HG03280 (cell line): Measurements from ENCODE around the gene TFAP2A.

Experiments
- ATAC-seq: cut with Tn5 transposase; IDR thresholded peaks from one replicate; pipeline ENCODE4 v1.9.1; 2021; ENCODE audit warnings: mild to moderate bottlenecking, moderate library complexity; ENCODE audit not compliant: unreplicated experiment

Gene TFAP2A

GRCh38 chr6:10384610-10385523 is 30.0 kb downstream of the TFAP2A start:
- no peak for ATAC-seq

- no peak for ATAC-seq
Measured at GRCh38 chr6:10384091-10384609, 30.7 kb downstream of the TFAP2A start.

GRCh38 chr6:10383331-10384090 is 31.4 kb downstream of the TFAP2A start:
- no peak for ATAC-seq

GRCh38 chr6:10382728-10383330 is 32.0 kb downstream of the TFAP2A start:
- ATAC-seq, result no peak

GRCh38 chr6:10382322-10382721 is 32.6 kb downstream of the TFAP2A start:
- ATAC-seq, result no peak

- no peak for ATAC-seq
Measured at GRCh38 chr6:10381830-10382208, 33.1 kb downstream of the TFAP2A start.

GRCh38 chr6:10381133-10381829 is 33.6 kb downstream of the TFAP2A start:
- no peak for ATAC-seq

GRCh38 chr6:10375391-10375969 is 39.4 kb downstream of the TFAP2A start:
- ATAC-seq, result no peak

GRCh38 chr6:10373642-10374359 is 41.1 kb downstream of the TFAP2A start:
- no peak for ATAC-seq

- ATAC-seq, result peak; percentile 57
Measured at GRCh38 chr6:10369896-10370295, 45.0 kb downstream of the TFAP2A start.

GRCh38 chr6:10368861-10369260 is 46.0 kb downstream of the TFAP2A start:
- ATAC-seq, result no peak

- ATAC-seq, result no peak
Measured at GRCh38 chr6:10363911-10364310, 51.0 kb downstream of the TFAP2A start.

GRCh38 chr6:10362300-10362699 is 52.6 kb downstream of the TFAP2A start:
- no peak for ATAC-seq

GRCh38 chr6:10361428-10361827 is 53.4 kb downstream of the TFAP2A start:
- no peak for ATAC-seq

GRCh38 chr6:10359581-10359980 is 55.3 kb downstream of the TFAP2A start:
- no peak for ATAC-seq

GRCh38 chr6:10355115-10355702 is 59.7 kb downstream of the TFAP2A start:
- no peak for ATAC-seq

GRCh38 chr6:10351791-10352190 is 63.1 kb downstream of the TFAP2A start:
- ATAC-seq, result no peak

GRCh38 chr6:10350720-10351119 is 64.2 kb downstream of the TFAP2A start:
- ATAC-seq, result no peak

GRCh38 chr6:10347561-10348327 is 67.1 kb downstream of the TFAP2A start:
- ATAC-seq, result no peak
